MCF 10A (cell line): Measurements from ENCODE around the gene ATP2A1. TPM values are rescaled to one million over a fixed set of nuclear protein-coding genes. Genes with fewer than 3 reads are reported as not detected.
"Not testable (repeated sequence)": the region's sequence is repeated elsewhere in the genome, so short reads cannot be mapped to it uniquely, and the experiment has no call there.

Experiments used
- BruUV-seq: library from RNA; stranded (reverse); fragments of 400-500 nt; replicated peaks from 2 replicates; lab custom pipeline; 2021; lab: Mats Ljungman, UMichigan
- CTCF ChIA-PET: fragments of 300-600 bp; sonication (Branson Sonifier 250); formaldehyde crosslinking; extraction: SDS; loops from one replicate; lab custom pipeline; 2021; ENCODE audit warnings: antibody characterized with exemption, inconsistent platforms; lab: Yijun Ruan, JAX
- POLR2A ChIA-PET: fragments of 300-600, 350-650 bp; sonication (Branson Sonifier 250); formaldehyde crosslinking; extraction: SDS; loops from one replicate; lab custom pipeline; 2020; ENCODE audit warnings: antibody characterized with exemption, inconsistent platforms; lab: Yijun Ruan, JAX
- DNase-seq: peaks from one replicate; pipeline ENCODE4 v3.0.0-alpha.2; 2018; ENCODE audit not compliant: unreplicated experiment
- H3K27ac Mint-ChIP-seq: one replicate; pipeline ENCODE4 v1.8.0; 2022; ENCODE audit warnings: mild to moderate bottlenecking, low read depth, mixed read lengths; ENCODE audit not compliant: unreplicated experiment
- H3K27me3 Mint-ChIP-seq: one replicate; pipeline ENCODE4 v1.8.0; 2022; ENCODE audit warnings: mixed read lengths; ENCODE audit not compliant: insufficient read depth, unreplicated experiment
- H3K36me3 Mint-ChIP-seq: one replicate; pipeline ENCODE4 v1.8.0; 2022; ENCODE audit warnings: mild to moderate bottlenecking, moderate library complexity, mixed read lengths; ENCODE audit not compliant: insufficient read depth, unreplicated experiment
- H3K4me1 Mint-ChIP-seq: one replicate; pipeline ENCODE4 v1.8.0; 2022; ENCODE audit warnings: mixed read lengths; ENCODE audit not compliant: insufficient read depth, unreplicated experiment
- H3K4me3 Mint-ChIP-seq: one replicate; pipeline ENCODE4 v1.8.0; 2022; ENCODE audit warnings: mild to moderate bottlenecking, moderate library complexity, mixed read lengths; ENCODE audit not compliant: unreplicated experiment
- H3K9me3 Mint-ChIP-seq: one replicate; pipeline ENCODE4 v1.8.0; 2022; ENCODE audit warnings: mixed read lengths; ENCODE audit not compliant: unreplicated experiment
- intact Hi-C: fragments of 100-400 bp; cut with micrococcal nuclease; formaldehyde crosslinking; loops from 2 replicates; pipeline ENCODE4 v1.14.1; 2022
- total RNA-seq: library from RNA; stranded (reverse); gene quantifications from 2 replicates; pipeline ENCODE4 v1.2.3, GENCODE V29; 2022
- TF ChIP-seq, protein P1 (sequence below): fragments of 200-600 bp; IDR thresholded peaks from one replicate; pipeline ENCODE4 v1.8.0; 2022; ENCODE audit warnings: antibody characterized with exemption, mild to moderate bottlenecking; ENCODE audit not compliant: unreplicated experiment

Gene ATP2A1
- total RNA-seq, 1 experiment from 2014 or later = 0.23 TPM

DNA sequence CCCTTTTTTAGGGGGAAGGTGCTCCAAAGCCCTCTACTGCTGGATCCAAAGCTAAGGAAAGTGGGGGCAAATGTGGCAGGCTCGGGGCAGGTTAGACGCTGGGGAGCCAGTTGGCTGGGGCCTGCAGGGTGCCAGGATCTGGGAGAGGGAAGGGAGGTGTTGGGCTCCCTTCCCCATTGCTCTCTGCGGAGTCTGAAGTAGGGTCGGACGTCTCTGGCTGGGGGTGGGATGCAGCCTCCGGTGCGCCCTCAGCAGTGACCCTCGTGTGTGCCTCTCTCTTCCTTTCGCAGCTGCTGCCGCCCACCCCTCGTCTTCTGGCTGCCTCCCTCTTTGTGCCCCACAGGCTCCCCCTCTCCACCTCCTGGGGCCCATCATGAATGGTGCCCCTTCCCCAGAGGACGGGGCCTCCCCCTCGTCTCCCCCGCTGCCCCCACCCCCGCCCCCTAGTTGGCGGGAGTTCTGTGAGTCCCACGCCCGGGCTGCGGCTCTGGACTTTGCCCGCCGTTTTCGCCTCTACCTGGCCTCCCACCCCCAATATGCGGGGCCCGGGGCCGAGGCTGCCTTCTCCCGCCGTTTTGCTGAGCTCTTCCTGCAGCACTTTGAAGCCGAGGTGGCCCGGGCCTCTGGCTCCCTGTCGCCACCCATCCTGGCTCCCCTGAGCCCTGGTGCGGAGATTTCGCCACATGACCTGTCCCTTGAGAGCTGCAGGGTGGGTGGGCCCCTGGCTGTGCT, 12.4 kb upstream of the ATP2A1 start:
- H3K9me3 Mint-ChIP-seq = no peaks in the 10 kb centered on the region
- peaks cover 14% of the 10 kb centered on the region for H3K4me1 Mint-ChIP-seq
- BruUV-seq = no TSS peak
- intact Hi-C loops = no loop called here
- ChIA-PET POLR2A (interaction anchor here (1.0 to 5.5 kb wide), 3 partner anchors 20 to 84 kb away, joined by 6 to 135 read pairs (median 7); partner anchors contain the start of gene TUFM), CTCF (interaction anchor here (0.8 to 2.5 kb wide), 5 partner anchors 8 to 79 kb away, joined by 3 to 10 read pairs (median 5); no protein-coding TSS in a partner anchor)
- peaks cover 49% of the 10 kb centered on the region for H3K36me3 Mint-ChIP-seq
- no peaks in the 10 kb centered on the region for H3K27me3 Mint-ChIP-seq
- TF ChIP-seq, protein P1, sequence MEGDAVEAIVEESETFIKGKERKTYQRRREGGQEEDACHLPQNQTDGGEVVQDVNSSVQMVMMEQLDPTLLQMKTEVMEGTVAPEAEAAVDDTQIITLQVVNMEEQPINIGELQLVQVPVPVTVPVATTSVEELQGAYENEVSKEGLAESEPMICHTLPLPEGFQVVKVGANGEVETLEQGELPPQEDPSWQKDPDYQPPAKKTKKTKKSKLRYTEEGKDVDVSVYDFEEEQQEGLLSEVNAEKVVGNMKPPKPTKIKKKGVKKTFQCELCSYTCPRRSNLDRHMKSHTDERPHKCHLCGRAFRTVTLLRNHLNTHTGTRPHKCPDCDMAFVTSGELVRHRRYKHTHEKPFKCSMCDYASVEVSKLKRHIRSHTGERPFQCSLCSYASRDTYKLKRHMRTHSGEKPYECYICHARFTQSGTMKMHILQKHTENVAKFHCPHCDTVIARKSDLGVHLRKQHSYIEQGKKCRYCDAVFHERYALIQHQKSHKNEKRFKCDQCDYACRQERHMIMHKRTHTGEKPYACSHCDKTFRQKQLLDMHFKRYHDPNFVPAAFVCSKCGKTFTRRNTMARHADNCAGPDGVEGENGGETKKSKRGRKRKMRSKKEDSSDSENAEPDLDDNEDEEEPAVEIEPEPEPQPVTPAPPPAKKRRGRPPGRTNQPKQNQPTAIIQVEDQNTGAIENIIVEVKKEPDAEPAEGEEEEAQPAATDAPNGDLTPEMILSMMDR = no peak
- no peak for DNase-seq
- no peak overlapping the region for H3K4me3 Mint-ChIP-seq
- H3K27ac Mint-ChIP-seq = no peak overlapping the region

DNA sequence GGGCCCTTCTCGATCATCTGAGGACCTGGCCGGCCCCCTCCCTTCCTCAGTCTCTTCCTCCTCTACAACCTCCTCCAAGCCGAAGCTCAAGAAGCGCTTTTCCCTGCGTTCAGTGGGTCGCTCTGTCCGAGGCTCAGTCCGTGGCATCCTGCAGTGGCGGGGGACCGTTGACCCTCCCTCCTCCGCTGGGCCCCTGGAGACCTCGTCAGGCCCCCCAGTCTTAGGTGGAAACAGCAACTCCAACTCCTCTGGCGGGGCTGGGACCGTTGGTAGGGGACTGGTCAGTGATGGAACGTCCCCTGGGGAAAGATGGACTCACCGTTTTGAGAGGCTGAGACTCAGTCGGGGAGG, 11.9 kb upstream of the ATP2A1 start:
- TF ChIP-seq, protein P1 = no peak
- H3K27me3 Mint-ChIP-seq = no peaks in the 10 kb centered on the region
- H3K4me3 Mint-ChIP-seq = no peak overlapping the region
- no peaks in the 10 kb centered on the region for H3K9me3 Mint-ChIP-seq
- no TSS peak for BruUV-seq
- CTCF ChIA-PET = interaction anchor here (0.8 kb wide), 1 partner anchor 12 kb away, joined by 3 read pairs; no protein-coding TSS in a partner anchor
- H3K27ac Mint-ChIP-seq = no peak overlapping the region
- DNase-seq = no peak
- peaks cover 14% of the 10 kb centered on the region for H3K4me1 Mint-ChIP-seq
- POLR2A ChIA-PET = no interaction called here
- H3K36me3 Mint-ChIP-seq = peaks cover 48% of the 10 kb centered on the region
- intact Hi-C loops = no loop called here

DNA sequence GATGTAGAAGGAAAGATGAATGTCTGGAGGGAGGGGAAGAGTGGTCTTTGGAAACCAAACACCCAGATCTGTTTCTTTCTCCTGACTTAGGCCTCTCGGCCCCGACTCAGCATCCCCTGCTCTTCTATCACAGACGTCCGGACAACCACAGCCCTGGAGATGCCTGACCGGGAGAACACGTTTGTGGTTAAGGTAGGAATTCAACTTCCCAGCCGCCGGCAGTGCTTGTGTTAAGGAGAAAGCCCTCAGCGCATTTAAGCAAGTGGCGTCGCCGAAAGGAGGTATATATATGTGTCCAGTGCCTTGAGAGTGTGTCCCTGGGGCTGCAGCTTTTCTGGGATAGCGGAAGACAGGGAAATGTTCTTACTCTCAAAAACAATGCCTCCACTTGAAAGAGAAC, 11.0 kb upstream of the ATP2A1 start:
- TF ChIP-seq, protein P1 = no peak
- CTCF ChIA-PET = interaction anchor here (0.8 kb wide), 1 partner anchor 78 kb away, joined by 4 read pairs; no protein-coding TSS in a partner anchor
- peaks cover 48% of the 10 kb centered on the region for H3K36me3 Mint-ChIP-seq
- peaks cover 14% of the 10 kb centered on the region for H3K4me1 Mint-ChIP-seq
- H3K27me3 Mint-ChIP-seq = no peaks in the 10 kb centered on the region
- no peak for DNase-seq
- intact Hi-C loops = no loop called here
- no peaks in the 10 kb centered on the region for H3K9me3 Mint-ChIP-seq
- H3K27ac Mint-ChIP-seq = no peak overlapping the region
- BruUV-seq = no TSS peak
- POLR2A ChIA-PET = no interaction called here
- H3K4me3 Mint-ChIP-seq = no peak overlapping the region

DNA sequence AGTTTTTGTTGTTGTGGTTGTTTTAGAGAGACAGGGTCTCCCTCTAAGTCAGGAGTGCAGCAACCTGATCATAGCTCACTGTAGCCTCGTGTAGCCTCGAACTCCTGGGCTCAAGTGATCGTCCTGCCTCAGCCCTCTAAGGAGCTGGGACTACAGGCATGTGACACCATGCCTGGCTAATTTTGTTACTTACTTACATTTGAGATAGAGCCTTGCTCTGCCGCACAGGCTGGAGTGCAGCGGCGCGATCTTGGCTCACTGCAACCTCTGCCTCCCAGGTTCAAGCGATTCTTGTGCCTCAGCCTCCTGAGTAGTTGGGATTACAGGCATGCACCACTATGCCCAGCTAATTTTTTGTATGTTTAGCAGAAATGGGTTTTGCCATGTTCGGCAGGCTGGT, 10.6 kb upstream of the ATP2A1 start:
- H3K4me1 Mint-ChIP-seq = peaks cover 14% of the 10 kb centered on the region
- peaks cover 48% of the 10 kb centered on the region for H3K36me3 Mint-ChIP-seq

More for the DNA sequence above, 10.6 kb upstream of the ATP2A1 start:
- ChIA-PET CTCF (interaction anchor here (0.8 kb wide), 1 partner anchor 77 kb away, joined by 4 read pairs; no protein-coding TSS in a partner anchor), POLR2A (interaction anchor here (1.1 kb wide), 1 partner anchor 21 kb away, joined by 3 read pairs; the partner anchor contains the start of gene TUFM)
- H3K9me3 Mint-ChIP-seq, H3K4me3 Mint-ChIP-seq, BruUV-seq, intact Hi-C loops, H3K27ac Mint-ChIP-seq, DNase-seq, H3K27me3 Mint-ChIP-seq: not testable (repeated sequence)
